NCI-H128 (cell line): Measurements from ENCODE around the gene AP4M1.
A peak's percentile ranks its signal among the peaks of the same experiment; 100 is the strongest.

Source experiments
- DNase-seq: peaks from one replicate; lab custom pipeline; 2025; ENCODE audit not compliant: unreplicated experiment; lab: John Stamatoyannopoulos, UW

AP4M1 gene

GRCh38 chr7:100107125-100107737, 5.8 kb downstream of the AP4M1 start:
- DNase-seq = no peak

GRCh38 chr7:100107890-100108289, 6.4 kb downstream of the AP4M1 start:
- DNase-seq = no peak

- no peak for DNase-seq
Observed at GRCh38 chr7:100109521-100110163, 8.2 kb downstream of the AP4M1 start.

GRCh38 chr7:100111156-100111555, 9.7 kb downstream of the AP4M1 start:
- DNase-seq = no peak

- no peak for DNase-seq
Observed at GRCh38 chr7:100111914-100112313, 10.5 kb downstream of the AP4M1 start.

- no peak for DNase-seq
Observed at GRCh38 chr7:100115026-100115425, 13.6 kb downstream of the AP4M1 start.

- DNase-seq = no peak
Observed at GRCh38 chr7:100118388-100119071, 17.1 kb downstream of the AP4M1 start.

GRCh38 chr7:100119072-100119969, 17.9 kb downstream of the AP4M1 start, which contains the start of the genes CNPY4 and TAF6:
Gene CNPY4 (plus strand): TSS chr7:100119634. CDS start chr7:100119745, 111 bp downstream.
Gene TAF6 (minus strand): TSS chr7:100119358. CDS start chr7:100114209, 5,149 bp downstream.
- DNase-seq = peak; percentile 93

GRCh38 chr7:100119970-100120732, 18.7 kb downstream of the AP4M1 start:
- no peak for DNase-seq

- no peak for DNase-seq
Observed at GRCh38 chr7:100120733-100121036, 19.2 kb downstream of the AP4M1 start.

GRCh38 chr7:100122067-100122466, 20.6 kb downstream of the AP4M1 start:
- DNase-seq = no peak

GRCh38 chr7:100122568-100122967, 21.1 kb downstream of the AP4M1 start:
- DNase-seq = no peak

GRCh38 chr7:100124301-100125230, 23.1 kb downstream of the AP4M1 start:
- DNase-seq = no peak

GRCh38 chr7:100126239-100126930, 24.9 kb downstream of the AP4M1 start:
- no peak for DNase-seq

- peak; percentile 82 for DNase-seq
Observed at GRCh38 chr7:100126931-100127865, 25.8 kb downstream of the AP4M1 start, which contains the start of gene MBLAC1. Gene MBLAC1 (plus strand): TSS chr7:100126967. CDS start chr7:100127396, 429 bp downstream.

- DNase-seq = no peak
Observed at GRCh38 chr7:100127866-100128636, 26.6 kb downstream of the AP4M1 start.

- no peak for DNase-seq
Observed at GRCh38 chr7:100128637-100128963, 27.2 kb downstream of the AP4M1 start.
